Stomach (tissue), 4 donors: Measurements from ENCODE around the gene FMO5.

Experiments
- POLR2A ChIP-seq, 4 donors: fragments of 450-650 bp; IDR thresholded peaks; one replicate each; pipeline ENCODE4 v1.6.1; 2016; ENCODE audit warnings: antibody characterized with exemption in 4 of 4, control low read depth in 2 of 4, mild to moderate bottlenecking in 1 of 4, moderate library complexity in 1 of 4
- TF ChIP-seq, protein P1 (sequence below), 7 experiments: fragments of 450-650 bp in 4 of 7; fragments of 200-600 bp in 3 of 7; sonication (generic) in 3 of 7; IDR thresholded peaks; one replicate each; pipeline ENCODE4 v1.5.1; 2016 to 2019; ENCODE audit warnings: antibody characterized with exemption in 7 of 7, control low read depth in 2 of 7, mild to moderate bottlenecking in 1 of 7

DNA sequence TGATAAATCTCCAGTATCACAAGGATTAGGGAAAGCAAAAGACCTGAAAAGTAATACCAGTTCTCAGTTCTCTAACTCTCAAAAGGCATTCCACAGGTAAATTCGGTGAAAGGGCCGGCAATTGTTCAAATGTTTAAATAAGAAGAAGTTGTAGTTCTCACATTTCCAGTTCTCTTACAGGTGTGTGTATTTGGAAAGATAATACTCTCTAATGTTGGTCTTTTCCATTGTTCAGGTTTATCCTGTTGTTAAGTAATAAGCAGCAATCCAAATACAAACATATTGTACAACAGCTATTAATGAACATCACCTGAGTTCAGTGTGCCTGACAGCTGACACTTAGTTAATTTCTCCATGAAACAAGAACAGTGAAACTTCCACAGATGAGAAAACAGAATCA is 39.7 kb downstream of the FMO5 start:
- TF ChIP-seq, protein P1, sequence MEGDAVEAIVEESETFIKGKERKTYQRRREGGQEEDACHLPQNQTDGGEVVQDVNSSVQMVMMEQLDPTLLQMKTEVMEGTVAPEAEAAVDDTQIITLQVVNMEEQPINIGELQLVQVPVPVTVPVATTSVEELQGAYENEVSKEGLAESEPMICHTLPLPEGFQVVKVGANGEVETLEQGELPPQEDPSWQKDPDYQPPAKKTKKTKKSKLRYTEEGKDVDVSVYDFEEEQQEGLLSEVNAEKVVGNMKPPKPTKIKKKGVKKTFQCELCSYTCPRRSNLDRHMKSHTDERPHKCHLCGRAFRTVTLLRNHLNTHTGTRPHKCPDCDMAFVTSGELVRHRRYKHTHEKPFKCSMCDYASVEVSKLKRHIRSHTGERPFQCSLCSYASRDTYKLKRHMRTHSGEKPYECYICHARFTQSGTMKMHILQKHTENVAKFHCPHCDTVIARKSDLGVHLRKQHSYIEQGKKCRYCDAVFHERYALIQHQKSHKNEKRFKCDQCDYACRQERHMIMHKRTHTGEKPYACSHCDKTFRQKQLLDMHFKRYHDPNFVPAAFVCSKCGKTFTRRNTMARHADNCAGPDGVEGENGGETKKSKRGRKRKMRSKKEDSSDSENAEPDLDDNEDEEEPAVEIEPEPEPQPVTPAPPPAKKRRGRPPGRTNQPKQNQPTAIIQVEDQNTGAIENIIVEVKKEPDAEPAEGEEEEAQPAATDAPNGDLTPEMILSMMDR (IDR thresholded peaks at IDR 0.05), result no peak
- TF ChIP-seq POLR2A (IDR thresholded peaks at IDR 0.05), result no peak
